Heart left ventricle (tissue), 16 donors: Measurements from ENCODE around the gene FAM161A. TPM values are rescaled to one million over a fixed set of nuclear protein-coding genes. Genes with fewer than 3 reads are reported as not detected.

Experiments
- ATAC-seq, 4 donors: fragments of 200-7000 bp; cut with Tn5 transposase; one replicate each; pipeline ENCODE4 v1.9.1; 2020 to 2022; ENCODE audit warnings: moderate library complexity in 4 of 4, mild to moderate bottlenecking in 3 of 4, moderate number of reproducible peaks in 1 of 4
- DNase-seq, 5 donors: peaks; one replicate each; pipeline ENCODE4 v3.0.0-alpha.2; 2020
- H3K27ac ChIP-seq, 12 donors: fragments of 200-600 bp; sonication (generic) in 4 of 12; one replicate each; pipeline versions ENCODE4 v1.5.0 to v1.8.0; 2016 to 2022; ENCODE audit warnings: mild to moderate bottlenecking in 2 of 12
- H3K27me3 ChIP-seq, 9 donors: fragments of 200-600 bp; sonication (generic) in 2 of 9; one replicate each; pipeline versions ENCODE4 v1.5.1 to v1.8.0; 2016 to 2022; ENCODE audit warnings: mild to moderate bottlenecking in 3 of 9
- H3K36me3 ChIP-seq, 9 donors: fragments of 200-600 bp; sonication (generic) in 2 of 9; one replicate each; pipeline versions ENCODE4 v1.5.0 to v1.8.0; 2018 to 2022; ENCODE audit warnings: mild to moderate bottlenecking in 2 of 9
- H3K4me1 ChIP-seq, 12 donors: fragments of 200-600 bp; sonication (generic) in 4 of 12; one replicate each; pipeline versions ENCODE4 v1.5.0 to v1.8.0; 2016 to 2022; ENCODE audit warnings: mild to moderate bottlenecking in 3 of 12
- H3K4me3 ChIP-seq, 12 donors: fragments of 200-600 bp; sonication (generic) in 4 of 12; one replicate each; pipeline versions ENCODE4 v1.5.0 to v1.8.0; 2017 to 2022; ENCODE audit warnings: mild to moderate bottlenecking in 9 of 12, moderate library complexity in 4 of 12
- H3K9me3 ChIP-seq, 12 donors: fragments of 200-600 bp; sonication (generic) in 4 of 12; one replicate each; pipeline versions ENCODE4 v1.5.0 to v1.8.0; 2016 to 2022; ENCODE audit warnings: mild to moderate bottlenecking in 1 of 12
- POLR2A ChIP-seq, 2 donors: fragments of 450-650 bp; IDR thresholded peaks; one replicate each; pipeline ENCODE4 v1.6.1; 2017; ENCODE audit warnings: antibody characterized with exemption in 2 of 2, mild to moderate bottlenecking in 2 of 2, moderate library complexity in 2 of 2
- WGBS, 4 donors: extraction: QIAGEN DNeasy Blood & Tissue Kit in 2 of 4; methylation state at CpG; one replicate each; pipeline versions ENCODE4 v1.1.5 to v1.1.7; 2013 to 2018; 5-methylcytosine and 5-hydroxymethylcytosine counted together
- intact Hi-C, 10 donors: fragments of 100-400 bp; cut with DNase I; formaldehyde crosslinking; loops; one replicate each; pipeline versions ENCODE4 v1.11.1 to v1.14.2; 2022
- polyA plus RNA-seq, 2 donors: library from polyadenylated mRNA; stranded (reverse); fragments of 200-250 nt; gene quantifications; one replicate each; pipeline ENCODE4 v1.2.3, GENCODE V29; 2013
- total RNA-seq, 9 donors: library from RNA; depleted of rRNA in 2 of 9; stranded (reverse); fragments of >200 nt in 2 of 9; fragmentation: NEBNext Ultra II Directional in 3 of 9; extraction: Animal tissue kit (Norgen Biotek cat#: 25700) in 3 of 9; gene quantifications; one replicate each; pipeline versions ENCODE4 v1.1.0 to v1.2.4, GENCODE V29; 2016 to 2023
- TF ChIP-seq, protein P1 (sequence below), 12 donors: fragments of 200-600 bp; sonication (generic) in 4 of 12; IDR thresholded peaks; one replicate each; pipeline versions ENCODE4 v1.5.0 to v1.8.0; 2018 to 2022; ENCODE audit warnings: antibody characterized with exemption in 12 of 12, mild to moderate bottlenecking in 5 of 12
- donor health status: ischemic (EF 13 %, LVEDD 7.1; RV severe dilation, severe dysfunction).
- donor health status: healthy with polysubstance abuse.
- donor health status: DM: no; HTN: yes; CAD: no.
- donor health status: DM: no; HTN: no; CAD: no.
- donor health status: ischemic (EF 25% LVEDD 6.9; RV normal size, moderate dysfunction).
- donor health status: ischemic (EF 25% LVEDD 5.7; RV mildly dilated, moderate dysfunction).
- donor health status: healthy.
- donor health status: DM: yes; HTN: yes; CAD: no.
- donor health status: ischemic (EF 35%, LVEDD 5.7; RV mildly dilated, moderate dysfunction).
- donor health status: nonischemic (EF 11% LVEDD 7.7; RV severe dilation, severe dysfunction).
- donor health status: DM: yes; HTN: yes; CAD: no.
- donor health status: PGD.
- donor health status: ischemic (EF 29% LVEDD 5.4; RV normal size, mild dysfunction).
- donor health status: nonischemic (EF 23%, LVEDD 6.1; RV moderate dilation, normal function).

FAM161A gene
- total and polyA plus RNA-seq, 11 donors, result 0.56 to 4.4 (median 2.3) TPM

DNA sequence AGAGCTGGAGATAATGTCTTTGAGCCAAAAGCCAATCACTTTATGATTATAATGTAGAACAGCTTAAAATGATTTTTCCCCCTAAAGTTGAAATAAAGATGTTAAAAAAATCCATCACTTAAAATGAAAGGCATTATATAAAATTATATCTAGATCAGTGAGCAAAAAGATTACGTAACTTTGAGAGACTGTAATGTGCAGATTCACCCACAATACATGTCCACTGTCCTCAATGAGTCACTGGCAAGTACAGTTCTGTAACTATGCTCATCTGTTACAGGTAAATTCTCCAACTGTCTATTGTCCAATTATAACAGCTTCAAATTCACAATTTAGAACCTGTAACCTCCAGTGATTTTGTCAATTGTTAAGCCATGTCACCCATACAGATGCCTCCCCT is 19.0 kb downstream of the FAM161A start:
- WGBS, 4 donors, result 38 to 97% (median 69%) methylated on average over 1 of the region's 1 CpG
- TF ChIP-seq, protein P1, sequence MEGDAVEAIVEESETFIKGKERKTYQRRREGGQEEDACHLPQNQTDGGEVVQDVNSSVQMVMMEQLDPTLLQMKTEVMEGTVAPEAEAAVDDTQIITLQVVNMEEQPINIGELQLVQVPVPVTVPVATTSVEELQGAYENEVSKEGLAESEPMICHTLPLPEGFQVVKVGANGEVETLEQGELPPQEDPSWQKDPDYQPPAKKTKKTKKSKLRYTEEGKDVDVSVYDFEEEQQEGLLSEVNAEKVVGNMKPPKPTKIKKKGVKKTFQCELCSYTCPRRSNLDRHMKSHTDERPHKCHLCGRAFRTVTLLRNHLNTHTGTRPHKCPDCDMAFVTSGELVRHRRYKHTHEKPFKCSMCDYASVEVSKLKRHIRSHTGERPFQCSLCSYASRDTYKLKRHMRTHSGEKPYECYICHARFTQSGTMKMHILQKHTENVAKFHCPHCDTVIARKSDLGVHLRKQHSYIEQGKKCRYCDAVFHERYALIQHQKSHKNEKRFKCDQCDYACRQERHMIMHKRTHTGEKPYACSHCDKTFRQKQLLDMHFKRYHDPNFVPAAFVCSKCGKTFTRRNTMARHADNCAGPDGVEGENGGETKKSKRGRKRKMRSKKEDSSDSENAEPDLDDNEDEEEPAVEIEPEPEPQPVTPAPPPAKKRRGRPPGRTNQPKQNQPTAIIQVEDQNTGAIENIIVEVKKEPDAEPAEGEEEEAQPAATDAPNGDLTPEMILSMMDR (IDR thresholded peaks at IDR 0.05), result no peak
- TF ChIP-seq POLR2A (IDR thresholded peaks at IDR 0.05), result no peak
- intact Hi-C loops, result no loop called here

DNA sequence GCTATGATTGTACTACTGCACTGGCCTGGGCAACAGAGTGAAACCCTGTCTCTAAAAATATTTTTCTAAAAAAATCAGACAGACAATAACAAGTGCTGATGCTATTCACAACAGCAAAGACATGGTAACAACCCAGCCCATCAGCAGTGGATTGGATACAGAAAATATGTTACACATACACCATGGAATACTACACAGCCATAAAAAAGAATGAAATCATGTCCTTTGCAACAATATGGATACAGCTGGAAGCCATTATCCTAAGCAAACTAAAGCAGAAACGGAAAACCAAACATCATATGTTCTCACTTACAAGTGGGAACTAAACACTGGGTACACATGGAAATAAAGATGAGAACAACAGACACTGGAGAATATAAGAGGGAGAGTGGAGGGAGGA is 19.9 kb downstream of the FAM161A start:
- no peaks in the 10 kb centered on the region for H3K27me3 ChIP-seq
- no peaks in the 10 kb centered on the region for H3K9me3 ChIP-seq
- WGBS, 4 donors, result 91 to 100% (median 99%) methylated on average over 1 of the region's 1 CpG
- H3K27ac ChIP-seq, result no peak overlapping the region
- intact Hi-C loops, result no loop called here
- no peak for DNase-seq
- peaks cover 0 to 9% (median 0%) of the 10 kb centered on the region in 9 donors for H3K36me3 ChIP-seq
- TF ChIP-seq, protein P1 (IDR thresholded peaks at IDR 0.05), result no peak
- TF ChIP-seq POLR2A (IDR thresholded peaks at IDR 0.05), result no peak
- H3K4me3 ChIP-seq, result no peak overlapping the region
- H3K4me1 ChIP-seq, result no peaks in the 10 kb centered on the region
- ATAC-seq, result no peak

More for the DNA sequence above, 19.0 kb downstream of the FAM161A start:
- no peaks in the 10 kb centered on the region for H3K4me1 ChIP-seq
- H3K9me3 ChIP-seq, result no peaks in the 10 kb centered on the region
- DNase-seq, result no peak
- no peak for ATAC-seq
- H3K36me3 ChIP-seq, result peaks cover 0 to 16% (median 0%) of the 10 kb centered on the region in 9 donors
- no peak overlapping the region for H3K27ac ChIP-seq
- H3K27me3 ChIP-seq, result no peaks in the 10 kb centered on the region
- no peak overlapping the region for H3K4me3 ChIP-seq

GRCh38 chr2:61832183-61832841 is 21.5 kb downstream of the FAM161A start:
- Histone ChIP-seq H3K4me1 (no peaks in the 10 kb centered on the region), H3K27ac (no peak overlapping the region), H3K27me3 (no peaks in the 10 kb centered on the region), H3K4me3 (no peak overlapping the region), H3K36me3 (peaks cover 0 to 5% (median 0%) of the 10 kb centered on the region in 9 donors), H3K9me3 (no peaks in the 10 kb centered on the region)
- WGBS, 4 donors, result 81 to 86% (median 83%) methylated on average over 11 of the region's 11 CpGs
- intact Hi-C loops, result no loop called here
- TF ChIP-seq POLR2A (IDR thresholded peaks at IDR 0.05), result no peak
- TF ChIP-seq, protein P1 (IDR thresholded peaks at IDR 0.05), result no peak
- DNase-seq, result no peak
- ATAC-seq, result no peak

DNA sequence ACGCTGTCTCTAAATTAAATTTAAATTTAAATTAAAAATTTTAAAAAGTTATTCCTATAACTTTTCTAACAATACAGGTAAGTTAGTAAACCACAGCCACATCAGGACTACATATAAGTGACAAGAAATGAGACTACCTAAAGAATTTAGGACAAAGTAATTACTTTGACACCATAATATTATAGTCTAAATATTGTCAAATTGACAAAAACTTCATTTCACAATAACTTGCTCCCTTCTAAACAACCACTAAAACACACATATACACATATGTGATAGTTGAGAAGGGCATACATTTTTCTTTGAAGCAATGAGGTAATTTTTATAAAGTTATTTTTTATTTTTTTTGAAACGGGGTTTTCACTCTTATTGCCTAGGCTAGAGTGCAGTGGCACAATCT is 31.6 kb downstream of the FAM161A start:
- Histone ChIP-seq H3K27ac (no peak overlapping the region), H3K27me3 (no peaks in the 10 kb centered on the region), H3K36me3 (peaks cover 0 to 4% (median 0%) of the 10 kb centered on the region in 9 donors), H3K4me1 (no peaks in the 10 kb centered on the region), H3K4me3 (no peak overlapping the region), H3K9me3 (no peaks in the 10 kb centered on the region)
- intact Hi-C loops, result no loop called here
- ATAC-seq, result no peak
- DNase-seq, result no peak
- TF ChIP-seq, protein P1 (IDR thresholded peaks at IDR 0.05), result no peak
- TF ChIP-seq POLR2A (IDR thresholded peaks at IDR 0.05), result no peak
- WGBS, 4 donors, result 92 to 97% (median 97%) methylated on average over 2 of the region's 2 CpGs
